WERI-Rb-1 (cell line): ENCODE measurements around the gene KCNJ11.
A peak's percentile ranks its signal among the peaks of the same experiment; 100 is the strongest.

Source experiments
- DNase-seq: peaks from one replicate; pipeline ENCODE4 v3.0.0-alpha.2; 2020
- H3K27ac ChIP-seq: fragments of 250-450 bp; sonication (Bioruptor Pico); 2 replicates; pipeline ENCODE4 v1.5.1; 2020; ENCODE audit warnings: mild to moderate bottlenecking, moderate library complexity
- H3K27me3 ChIP-seq: fragments of 250-450 bp; sonication (Bioruptor Pico); 2 replicates; pipeline ENCODE4 v1.5.1; 2021; ENCODE audit warnings: mild to moderate bottlenecking, low read depth, moderate library complexity; ENCODE audit not compliant: insufficient read depth, severe bottlenecking
- H3K36me3 ChIP-seq: fragments of 250-450 bp; sonication (Bioruptor Pico); 2 replicates; pipeline ENCODE4 v1.5.1; 2020; ENCODE audit warnings: mild to moderate bottlenecking, moderate library complexity
- H3K4me3 ChIP-seq: 2 replicates; pipeline ENCODE4 v1.5.1; 2011; ENCODE audit warnings: low read depth, mild to moderate bottlenecking, control low read depth, low read length
- H3K9me3 ChIP-seq: fragments of 250-450 bp; sonication (Bioruptor Pico); 2 replicates; pipeline ENCODE4 v1.5.1; 2021; ENCODE audit warnings: mild to moderate bottlenecking, moderate library complexity; ENCODE audit not compliant: severe bottlenecking
- TF ChIP-seq, protein P1 (sequence below): IDR thresholded peaks from 2 replicates; pipeline ENCODE4 v1.5.1; 2011; ENCODE audit warnings: low read depth, mild to moderate bottlenecking, control low read depth, inconsistent platforms, low read length

KCNJ11 gene

GRCh38 chr11:17353821-17354600, 34.4 kb downstream of the KCNJ11 start:
- Histone ChIP-seq H3K4me3 (peak overlapping the region; percentile 67), H3K27me3 (peaks cover 10% of the 10 kb centered on the region), H3K36me3 (peaks cover 6% of the 10 kb centered on the region; the same call in 1 of the 2 replicates), H3K27ac (peak overlapping the region; percentile 58), H3K9me3 (no peaks in the 10 kb centered on the region)
- no peak for DNase-seq
- TF ChIP-seq, protein P1, sequence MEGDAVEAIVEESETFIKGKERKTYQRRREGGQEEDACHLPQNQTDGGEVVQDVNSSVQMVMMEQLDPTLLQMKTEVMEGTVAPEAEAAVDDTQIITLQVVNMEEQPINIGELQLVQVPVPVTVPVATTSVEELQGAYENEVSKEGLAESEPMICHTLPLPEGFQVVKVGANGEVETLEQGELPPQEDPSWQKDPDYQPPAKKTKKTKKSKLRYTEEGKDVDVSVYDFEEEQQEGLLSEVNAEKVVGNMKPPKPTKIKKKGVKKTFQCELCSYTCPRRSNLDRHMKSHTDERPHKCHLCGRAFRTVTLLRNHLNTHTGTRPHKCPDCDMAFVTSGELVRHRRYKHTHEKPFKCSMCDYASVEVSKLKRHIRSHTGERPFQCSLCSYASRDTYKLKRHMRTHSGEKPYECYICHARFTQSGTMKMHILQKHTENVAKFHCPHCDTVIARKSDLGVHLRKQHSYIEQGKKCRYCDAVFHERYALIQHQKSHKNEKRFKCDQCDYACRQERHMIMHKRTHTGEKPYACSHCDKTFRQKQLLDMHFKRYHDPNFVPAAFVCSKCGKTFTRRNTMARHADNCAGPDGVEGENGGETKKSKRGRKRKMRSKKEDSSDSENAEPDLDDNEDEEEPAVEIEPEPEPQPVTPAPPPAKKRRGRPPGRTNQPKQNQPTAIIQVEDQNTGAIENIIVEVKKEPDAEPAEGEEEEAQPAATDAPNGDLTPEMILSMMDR: no peak

GRCh38 chr11:17352950-17353820, 35.3 kb downstream of the KCNJ11 start:
- peak overlapping the region; percentile 67 for H3K4me3 ChIP-seq
- H3K27me3 ChIP-seq: peaks cover 10% of the 10 kb centered on the region
- TF ChIP-seq, protein P1: 0 out of 2 replicates have a peak, but pooled peaks have one; percentile 7
- no peaks in the 10 kb centered on the region for H3K9me3 ChIP-seq
- DNase-seq: peak; percentile 73
- peaks cover 5% of the 10 kb centered on the region; the same call in 1 of the 2 replicates for H3K36me3 ChIP-seq
- H3K27ac ChIP-seq: peak overlapping the region; percentile 58

DNA sequence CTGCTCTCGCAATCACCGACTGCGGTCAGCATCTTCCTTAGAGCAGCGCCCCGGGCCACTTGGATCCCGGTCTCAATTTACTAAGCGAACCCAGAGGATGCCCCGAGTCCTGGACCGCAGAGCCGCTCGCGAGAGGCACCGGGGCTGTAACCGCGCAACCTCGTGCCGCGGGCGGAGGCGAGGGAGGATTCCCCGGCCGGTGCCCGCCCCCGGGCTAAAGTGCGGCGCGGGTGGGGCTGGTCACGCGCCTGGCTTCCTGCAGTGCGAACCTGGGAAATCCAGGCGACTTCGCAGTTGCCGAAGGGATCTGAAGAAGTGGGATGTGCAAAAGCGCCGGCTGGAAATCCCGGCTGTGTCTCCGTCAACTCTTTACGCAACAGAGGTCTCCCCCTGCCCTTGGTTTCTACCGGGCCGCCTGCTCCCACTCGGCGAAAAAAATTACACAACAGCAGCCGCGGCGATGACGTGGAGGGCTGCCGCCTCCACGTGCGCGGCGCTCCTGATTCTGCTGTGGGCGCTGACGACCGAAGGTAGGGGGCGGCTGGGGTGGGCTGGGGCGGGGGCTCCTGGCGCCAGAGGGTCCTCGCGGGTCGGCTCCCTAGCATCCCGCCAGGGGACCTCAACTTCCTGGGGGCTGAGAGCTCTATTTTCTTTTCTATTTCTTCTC, 36.8 kb downstream of the KCNJ11 start, which contains the start of gene NCR3LG1:
Gene NCR3LG1 (plus strand): TSS at position 291 of the 667 bp plus-strand sequence. CDS start 170 bp downstream, at position 461.
- TF ChIP-seq, protein P1: no peak
- H3K27ac ChIP-seq: no peak within 1 kb of the TSS; the same call in 1 of the 2 replicates
- DNase-seq: peak; percentile 43
- H3K4me3 ChIP-seq: peak within 1 kb of the TSS; percentile 67
- H3K27me3 ChIP-seq: peaks cover 10% of the 10 kb centered on the region
- no peaks in the 10 kb centered on the region; the same call in 1 of the 2 replicates for H3K36me3 ChIP-seq
- H3K9me3 ChIP-seq: no peaks in the 10 kb centered on the region

GRCh38 chr11:17351172-17351509, 37.3 kb downstream of the KCNJ11 start:
- Histone ChIP-seq H3K27me3 (peaks cover 10% of the 10 kb centered on the region), H3K4me3 (peak overlapping the region; percentile 67), H3K27ac (no peak overlapping the region), H3K9me3 (no peaks in the 10 kb centered on the region), H3K36me3 (no peaks in the 10 kb centered on the region; the same call in 1 of the 2 replicates)
- TF ChIP-seq, protein P1: no peak
- DNase-seq: no peak

- TF ChIP-seq, protein P1: no peak
- Histone ChIP-seq H3K27me3 (peaks cover 10% of the 10 kb centered on the region), H3K36me3 (no peaks in the 10 kb centered on the region; the same call in 1 of the 2 replicates), H3K4me3 (no peak overlapping the region), H3K27ac (no peak overlapping the region), H3K9me3 (no peaks in the 10 kb centered on the region)
- DNase-seq: no peak
These were observed 37.8 kb downstream of the KCNJ11 start for GRCh38 chr11:17350455-17351171.
